ENCODE results near the gene POLE4.

POLE4 gene

GRCh38 chr2:74983631-74984392 is 25.4 kb downstream of the POLE4 start:
- ATAC-seq (replicated peaks; ENCODE audit: extremely low read depth, poor library complexity, severe bottlenecking) = no peak
- DNase-seq (ENCODE audit: low spot score in 2 of 2) = no peak
- Mint-ChIP-seq H3K4me1 (no peaks in the 10 kb centered on the region), H3K9me3 (no peaks in the 10 kb centered on the region), H3K27ac (ENCODE audit: low read depth) (no peak overlapping the region), H3K4me3 (no peak overlapping the region), H3K36me3 (ENCODE audit: insufficient read depth) (peaks cover 8% of the 10 kb centered on the region), H3K27me3 (no peaks in the 10 kb centered on the region)

- Mint-ChIP-seq H3K27me3 (no peaks in the 10 kb centered on the region), H3K36me3 (ENCODE audit: insufficient read depth) (peaks cover 5% of the 10 kb centered on the region), H3K9me3 (no peaks in the 10 kb centered on the region), H3K4me3 (no peak overlapping the region), H3K4me1 (no peaks in the 10 kb centered on the region), H3K27ac (ENCODE audit: low read depth) (no peak overlapping the region)
- ATAC-seq (replicated peaks; ENCODE audit: extremely low read depth, poor library complexity, severe bottlenecking) (no peak), DNase-seq (ENCODE audit: low spot score in 2 of 2) (no peak)
Measured at GRCh38 chr2:74984947-74985637, 26.6 kb downstream of the POLE4 start.

GRCh38 chr2:74985978-74986609 is 27.7 kb downstream of the POLE4 start:
- no peak overlapping the region for H3K4me3 Mint-ChIP-seq
- no peaks in the 10 kb centered on the region for H3K4me1 Mint-ChIP-seq
- no peak overlapping the region for H3K27ac Mint-ChIP-seq (ENCODE audit: low read depth)
- H3K36me3 Mint-ChIP-seq (ENCODE audit: insufficient read depth) = peaks cover 4% of the 10 kb centered on the region
- ATAC-seq (replicated peaks; ENCODE audit: extremely low read depth, poor library complexity, severe bottlenecking) = no peak
- no peak for DNase-seq (ENCODE audit: low spot score in 2 of 2)
- H3K27me3 Mint-ChIP-seq = no peaks in the 10 kb centered on the region
- no peaks in the 10 kb centered on the region for H3K9me3 Mint-ChIP-seq

GRCh38 chr2:74991977-74992376 is 33.5 kb downstream of the POLE4 start:
- H3K36me3 Mint-ChIP-seq (ENCODE audit: insufficient read depth) = no peaks in the 10 kb centered on the region
- no peaks in the 10 kb centered on the region for H3K4me1 Mint-ChIP-seq
- no peak overlapping the region for H3K4me3 Mint-ChIP-seq
- no peak for ATAC-seq (replicated peaks; ENCODE audit: extremely low read depth, poor library complexity, severe bottlenecking)
- H3K27ac Mint-ChIP-seq (ENCODE audit: low read depth) = no peak overlapping the region
- DNase-seq (ENCODE audit: low spot score in 2 of 2) = no peak
- no peaks in the 10 kb centered on the region for H3K9me3 Mint-ChIP-seq
- H3K27me3 Mint-ChIP-seq = no peaks in the 10 kb centered on the region

- DNase-seq (ENCODE audit: low spot score in 2 of 2) (no peak), ATAC-seq (replicated peaks; ENCODE audit: extremely low read depth, poor library complexity, severe bottlenecking) (no peak)
- H3K4me1 Mint-ChIP-seq = no peaks in the 10 kb centered on the region
- H3K9me3 Mint-ChIP-seq = no peaks in the 10 kb centered on the region
- no peak overlapping the region for H3K4me3 Mint-ChIP-seq
- H3K27ac Mint-ChIP-seq (ENCODE audit: low read depth) = no peak overlapping the region
- H3K36me3 Mint-ChIP-seq (ENCODE audit: insufficient read depth) = no peaks in the 10 kb centered on the region
- H3K27me3 Mint-ChIP-seq = no peaks in the 10 kb centered on the region
Measured at GRCh38 chr2:74999468-74999867, 41.0 kb downstream of the POLE4 start.

- Mint-ChIP-seq H3K27ac (ENCODE audit: low read depth) (no peak overlapping the region), H3K27me3 (no peaks in the 10 kb centered on the region), H3K9me3 (no peaks in the 10 kb centered on the region), H3K4me1 (no peaks in the 10 kb centered on the region), H3K4me3 (no peak overlapping the region), H3K36me3 (ENCODE audit: insufficient read depth) (no peaks in the 10 kb centered on the region)
- DNase-seq (ENCODE audit: low spot score in 2 of 2) (no peak), ATAC-seq (replicated peaks; ENCODE audit: extremely low read depth, poor library complexity, severe bottlenecking) (no peak)
Measured at GRCh38 chr2:75002007-75002406, 43.6 kb downstream of the POLE4 start.

GRCh38 chr2:75003276-75003675 is 44.8 kb downstream of the POLE4 start:
- H3K4me3 Mint-ChIP-seq = no peak overlapping the region
- ATAC-seq (replicated peaks; ENCODE audit: extremely low read depth, poor library complexity, severe bottlenecking) (no peak), DNase-seq (ENCODE audit: low spot score in 2 of 2) (no peak)
- no peaks in the 10 kb centered on the region for H3K27me3 Mint-ChIP-seq
- no peaks in the 10 kb centered on the region for H3K9me3 Mint-ChIP-seq
- H3K4me1 Mint-ChIP-seq = no peaks in the 10 kb centered on the region
- no peak overlapping the region for H3K27ac Mint-ChIP-seq (ENCODE audit: low read depth)
- H3K36me3 Mint-ChIP-seq (ENCODE audit: insufficient read depth) = no peaks in the 10 kb centered on the region

- H3K4me3 Mint-ChIP-seq = no peak overlapping the region
- H3K27me3 Mint-ChIP-seq = no peaks in the 10 kb centered on the region
- H3K4me1 Mint-ChIP-seq = no peaks in the 10 kb centered on the region
- ATAC-seq (replicated peaks; ENCODE audit: extremely low read depth, poor library complexity, severe bottlenecking) (no peak), DNase-seq (ENCODE audit: low spot score in 2 of 2) (no peak)
- H3K27ac Mint-ChIP-seq (ENCODE audit: low read depth) = no peak overlapping the region
- H3K36me3 Mint-ChIP-seq (ENCODE audit: insufficient read depth) = no peaks in the 10 kb centered on the region
- H3K9me3 Mint-ChIP-seq = no peaks in the 10 kb centered on the region
Measured at GRCh38 chr2:75003773-75004172, 45.3 kb downstream of the POLE4 start.

- Mint-ChIP-seq H3K9me3 (no peaks in the 10 kb centered on the region), H3K36me3 (ENCODE audit: insufficient read depth) (no peaks in the 10 kb centered on the region), H3K27me3 (no peaks in the 10 kb centered on the region), H3K27ac (ENCODE audit: low read depth) (no peak overlapping the region), H3K4me1 (no peaks in the 10 kb centered on the region), H3K4me3 (no peak overlapping the region)
- DNase-seq (ENCODE audit: low spot score in 2 of 2) (no peak), ATAC-seq (replicated peaks; ENCODE audit: extremely low read depth, poor library complexity, severe bottlenecking) (no peak)
Measured at GRCh38 chr2:75006041-75006440, 47.6 kb downstream of the POLE4 start.

GRCh38 chr2:75007061-75007460 is 48.6 kb downstream of the POLE4 start:
- Mint-ChIP-seq H3K36me3 (ENCODE audit: insufficient read depth) (no peaks in the 10 kb centered on the region), H3K27ac (ENCODE audit: low read depth) (no peak overlapping the region), H3K4me1 (no peaks in the 10 kb centered on the region), H3K9me3 (no peaks in the 10 kb centered on the region), H3K27me3 (no peaks in the 10 kb centered on the region), H3K4me3 (no peak overlapping the region)
- DNase-seq (ENCODE audit: low spot score in 2 of 2) = no peak
- no peak for ATAC-seq (replicated peaks; ENCODE audit: extremely low read depth, poor library complexity, severe bottlenecking)

GRCh38 chr2:75007819-75008218 is 49.4 kb downstream of the POLE4 start:
- DNase-seq (ENCODE audit: low spot score in 2 of 2) = no peak
- Mint-ChIP-seq H3K27ac (ENCODE audit: low read depth) (no peak overlapping the region), H3K27me3 (no peaks in the 10 kb centered on the region), H3K4me1 (no peaks in the 10 kb centered on the region), H3K9me3 (no peaks in the 10 kb centered on the region), H3K36me3 (ENCODE audit: insufficient read depth) (no peaks in the 10 kb centered on the region), H3K4me3 (no peak overlapping the region)
- no peak for ATAC-seq (replicated peaks; ENCODE audit: extremely low read depth, poor library complexity, severe bottlenecking)

- H3K27me3 Mint-ChIP-seq = no peaks in the 10 kb centered on the region
- H3K36me3 Mint-ChIP-seq (ENCODE audit: insufficient read depth) = no peaks in the 10 kb centered on the region
- DNase-seq (ENCODE audit: low spot score in 2 of 2) (no peak), ATAC-seq (replicated peaks; ENCODE audit: extremely low read depth, poor library complexity, severe bottlenecking) (no peak)
- no peak overlapping the region for H3K4me3 Mint-ChIP-seq
- H3K9me3 Mint-ChIP-seq = no peaks in the 10 kb centered on the region
- no peaks in the 10 kb centered on the region for H3K4me1 Mint-ChIP-seq
- H3K27ac Mint-ChIP-seq (ENCODE audit: low read depth) = no peak overlapping the region
Measured at GRCh38 chr2:75010571-75010970, 52.1 kb downstream of the POLE4 start.

- Mint-ChIP-seq H3K27me3 (no peaks in the 10 kb centered on the region), H3K4me1 (no peaks in the 10 kb centered on the region), H3K36me3 (ENCODE audit: insufficient read depth) (no peaks in the 10 kb centered on the region), H3K27ac (ENCODE audit: low read depth) (no peak overlapping the region), H3K4me3 (no peak overlapping the region), H3K9me3 (no peaks in the 10 kb centered on the region)
- ATAC-seq (replicated peaks; ENCODE audit: extremely low read depth, poor library complexity, severe bottlenecking) = no peak
- DNase-seq (ENCODE audit: low spot score in 2 of 2) = no peak
Measured at GRCh38 chr2:75012080-75012479, 53.6 kb downstream of the POLE4 start.
